Activated gamma-delta T cell (primary cell): ENCODE data around the gene TUBB8B.
"Not testable (repeated sequence)": the region's sequence is repeated elsewhere in the genome, so short reads cannot be mapped to it uniquely, and the experiment has no call there.

Experiments used
- DNase-seq: peaks from one replicate; lab custom pipeline; 2025; lab: John Stamatoyannopoulos, UW

TUBB8B gene

GRCh38 chr18:12773-13172 is 36.6 kb downstream of the TUBB8B start:
- not testable (repeated sequence) for DNase-seq

GRCh38 chr18:11383-12274 is 37.8 kb downstream of the TUBB8B start:
- not testable (repeated sequence) for DNase-seq

GRCh38 chr18:10624-11184 is 38.7 kb downstream of the TUBB8B start:
- not testable (repeated sequence) for DNase-seq

GRCh38 chr18:9937-10336 is 39.5 kb downstream of the TUBB8B start:
- DNase-seq, result not testable (repeated sequence)
